Astrocyte of the spinal cord (primary cell): ENCODE data around the gene ZNF652.
A peak's percentile ranks its signal among the peaks of the same experiment; 100 is the strongest.

ENCODE experiments used
- DNase-seq: peaks from one replicate; pipeline ENCODE4 v3.0.0; 2011; ENCODE audit warnings: low read depth, low spot score
- H3K4me3 ChIP-seq: 2 replicates; pipeline ENCODE4 v1.5.1; 2011; ENCODE audit warnings: low read depth, mild to moderate bottlenecking, low read length, moderate library complexity
- CTCF ChIP-seq: IDR thresholded peaks from 2 replicates; pipeline ENCODE4 v1.5.1; 2012; ENCODE audit warnings: low read depth, mild to moderate bottlenecking, low read length, inconsistent platforms
- in situ Hi-C: cut with HindIII; loops from 2 replicates; pipeline ENCODE4 v1.10.0; 2017; ENCODE audit warnings: low sequenced_read_pairs

Gene ZNF652

GRCh38 chr17:49260011-49260816 lies 101.8 kb downstream of the ZNF652 start:
- no peak for TF ChIP-seq CTCF
- in situ Hi-C loops: no loop called here
- peak overlapping the region; percentile 36 for H3K4me3 ChIP-seq
- DNase-seq: peak; percentile 81

- peak overlapping the region; percentile 36 for H3K4me3 ChIP-seq
- TF ChIP-seq CTCF: no peak
- in situ Hi-C loops: no loop called here
- no peak for DNase-seq
Observed at GRCh38 chr17:49259663-49260010, 102.4 kb downstream of the ZNF652 start.

- H3K4me3 ChIP-seq: no peak overlapping the region
- no peak for TF ChIP-seq CTCF
- in situ Hi-C loops: no loop called here
- DNase-seq: no peak
Observed at GRCh38 chr17:49258394-49258793, 103.7 kb downstream of the ZNF652 start.

GRCh38 chr17:49255125-49255524 lies 106.9 kb downstream of the ZNF652 start:
- no peak overlapping the region for H3K4me3 ChIP-seq
- in situ Hi-C loops: no loop called here
- TF ChIP-seq CTCF: no peak
- DNase-seq: no peak

- H3K4me3 ChIP-seq: no peak overlapping the region
- DNase-seq: no peak
- TF ChIP-seq CTCF: no peak
- in situ Hi-C loops: no loop called here
Observed at GRCh38 chr17:49254066-49254465, 108.0 kb downstream of the ZNF652 start.

GRCh38 chr17:49252148-49252695 lies 109.8 kb downstream of the ZNF652 start:
- no peak overlapping the region for H3K4me3 ChIP-seq
- no peak for TF ChIP-seq CTCF
- in situ Hi-C loops: no loop called here
- no peak for DNase-seq
